GM10248 (cell line): ENCODE data around the gene ZNF880.

ENCODE experiments used
- CTCF ChIA-PET: fragments of 300-600 bp; sonication (Branson Sonifier 250); formaldehyde crosslinking; extraction: SDS; loops from one replicate; lab custom pipeline; 2021; ENCODE audit warnings: antibody characterized with exemption; lab: Yijun Ruan, JAX
- POLR2A ChIA-PET: fragments of 350-650 bp; sonication (Branson Sonifier 250); formaldehyde crosslinking; extraction: SDS; loops from one replicate; lab custom pipeline; 2020; ENCODE audit warnings: antibody characterized with exemption; lab: Yijun Ruan, JAX
- DNase-seq: peaks from one replicate; pipeline ENCODE4 v3.0.0; 2012; ENCODE audit errors: extremely low spot score
- TF ChIP-seq, protein P1 (sequence below): IDR thresholded peaks from 2 replicates; pipeline ENCODE4 v1.5.1; 2012; ENCODE audit warnings: mild to moderate bottlenecking, low read depth; ENCODE audit errors: extremely low read depth, missing control alignments, control extremely low read depth

ZNF880 gene

GRCh38 chr19:52397310-52398080, 27.8 kb downstream of the ZNF880 start, which contains the start of gene ZNF528:
Gene ZNF528 (plus strand): TSS chr19:52397849. CDS start chr19:52402014, 4,165 bp downstream.
- POLR2A ChIA-PET, result no interaction called here
- DNase-seq, result peak; percentile 93
- CTCF ChIA-PET, result interaction anchor here (1.2 kb wide), 1 partner anchor 10 kb away, joined by 3 read pairs; no protein-coding TSS in a partner anchor
- TF ChIP-seq, protein P1, sequence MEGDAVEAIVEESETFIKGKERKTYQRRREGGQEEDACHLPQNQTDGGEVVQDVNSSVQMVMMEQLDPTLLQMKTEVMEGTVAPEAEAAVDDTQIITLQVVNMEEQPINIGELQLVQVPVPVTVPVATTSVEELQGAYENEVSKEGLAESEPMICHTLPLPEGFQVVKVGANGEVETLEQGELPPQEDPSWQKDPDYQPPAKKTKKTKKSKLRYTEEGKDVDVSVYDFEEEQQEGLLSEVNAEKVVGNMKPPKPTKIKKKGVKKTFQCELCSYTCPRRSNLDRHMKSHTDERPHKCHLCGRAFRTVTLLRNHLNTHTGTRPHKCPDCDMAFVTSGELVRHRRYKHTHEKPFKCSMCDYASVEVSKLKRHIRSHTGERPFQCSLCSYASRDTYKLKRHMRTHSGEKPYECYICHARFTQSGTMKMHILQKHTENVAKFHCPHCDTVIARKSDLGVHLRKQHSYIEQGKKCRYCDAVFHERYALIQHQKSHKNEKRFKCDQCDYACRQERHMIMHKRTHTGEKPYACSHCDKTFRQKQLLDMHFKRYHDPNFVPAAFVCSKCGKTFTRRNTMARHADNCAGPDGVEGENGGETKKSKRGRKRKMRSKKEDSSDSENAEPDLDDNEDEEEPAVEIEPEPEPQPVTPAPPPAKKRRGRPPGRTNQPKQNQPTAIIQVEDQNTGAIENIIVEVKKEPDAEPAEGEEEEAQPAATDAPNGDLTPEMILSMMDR, result no peak

GRCh38 chr19:52398081-52398441, 28.3 kb downstream of the ZNF880 start:
- peak; percentile 17 for DNase-seq
- ChIA-PET CTCF (interaction anchor here (1.2 kb wide), 1 partner anchor 9 kb away, joined by 3 read pairs; no protein-coding TSS in a partner anchor), POLR2A (no interaction called here)
- TF ChIP-seq, protein P1, result no peak

- ChIA-PET CTCF (no interaction called here), POLR2A (no interaction called here)
- TF ChIP-seq, protein P1, result no peak
- no peak for DNase-seq
These were observed 40.6 kb downstream of the ZNF880 start for GRCh38 chr19:52410276-52410675.

DNA sequence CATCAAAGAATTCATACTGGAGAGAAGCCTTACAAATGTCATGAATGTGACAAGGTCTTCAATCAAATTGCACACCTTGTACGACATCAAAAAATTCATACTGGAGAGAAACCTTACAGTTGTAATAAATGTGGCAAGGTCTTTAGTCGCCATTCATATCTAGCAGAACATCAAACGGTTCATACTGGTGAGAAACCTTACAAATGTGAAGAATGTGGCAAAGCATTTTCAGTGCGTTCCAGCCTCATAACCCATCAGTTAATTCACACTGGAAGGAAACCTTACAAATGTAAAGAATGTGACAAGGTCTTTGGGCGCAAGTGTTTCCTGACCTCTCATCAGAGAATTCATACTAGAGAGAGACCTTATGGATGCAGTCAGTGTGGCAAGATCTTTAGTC, 46.0 kb downstream of the ZNF880 start:
- ChIA-PET POLR2A (no interaction called here), CTCF (no interaction called here)
- no peak for DNase-seq
- TF ChIP-seq, protein P1, result no peak

- no peak for DNase-seq
- ChIA-PET POLR2A (no interaction called here), CTCF (no interaction called here)
- TF ChIP-seq, protein P1, result no peak
These were observed 59.2 kb downstream of the ZNF880 start, which contains the start of gene ZNF534 for GRCh38 chr19:52428937-52429336. Gene ZNF534 (plus strand): TSS chr19:52429148. CDS start chr19:52431475, 2,327 bp downstream.
